T-helper 2 cell treated with Interferon-gamma antibody and Interleukin-4, amounts not matched to agents 100 ng/mL and 5 ng/mL, for 36 hours (primary cell): ENCODE data around the gene PSMD1. TPM values are rescaled to one million over a fixed set of nuclear protein-coding genes. Genes with fewer than 3 reads are reported as not detected.

Experiments used
- intact Hi-C: fragments of 100-400 bp; cut with micrococcal nuclease; formaldehyde crosslinking; loops from one replicate; pipeline ENCODE4 v1.15.1; 2023
- total RNA-seq: library from RNA; stranded (reverse); gene quantifications from 2 replicates; pipeline ENCODE4 v1.2.3, GENCODE V29; 2022

The PSMD1 gene
- total RNA-seq, 1 donor from 2014 or later = 122 TPM

GRCh38 chr2:231034291-231034882 is 22.3 kb upstream of the PSMD1 start:
- intact Hi-C loops = no loop called here

- intact Hi-C loops = no loop called here
Observed at GRCh38 chr2:231036131-231036530, 20.5 kb upstream of the PSMD1 start.

- intact Hi-C loops = no loop called here
Observed at GRCh38 chr2:231036578-231037106, 20.0 kb upstream of the PSMD1 start.

DNA sequence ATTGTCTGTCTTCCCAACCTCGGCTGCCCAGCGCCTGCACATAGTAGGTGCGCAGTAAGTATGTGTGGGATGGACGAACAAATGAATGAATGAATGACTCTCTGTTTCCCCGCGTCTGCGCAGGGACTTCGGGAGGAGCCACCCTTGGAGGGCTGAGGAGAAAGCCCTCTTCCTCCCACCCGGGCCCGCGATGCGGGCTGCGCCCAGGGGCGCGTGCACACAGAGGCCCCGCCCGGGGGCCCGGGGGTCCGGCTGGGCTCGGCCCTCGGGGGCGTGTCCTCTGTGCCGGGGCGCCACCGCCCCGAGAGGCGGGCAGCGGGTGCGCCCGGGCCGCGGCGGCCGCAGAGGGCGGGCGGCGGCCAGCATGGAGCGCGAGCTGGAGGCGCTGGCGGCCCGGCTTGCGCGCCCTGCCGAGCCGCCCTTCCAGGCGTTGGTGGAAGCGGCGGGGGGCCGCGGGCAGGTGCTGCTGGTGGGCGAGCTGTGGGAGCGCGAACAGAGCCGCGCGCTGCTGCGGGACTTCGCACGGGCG is 19.4 kb upstream of the PSMD1 start, which contains the start of gene C2orf72:
Gene C2orf72, plus strand, starts transcription at position 322 of the 529 bp plus-strand sequence. Its CDS starts 43 bp downstream, at position 365.
- intact Hi-C loops = no loop called here

GRCh38 chr2:231037731-231038482 is 18.8 kb upstream of the PSMD1 start:
- intact Hi-C loops = no loop called here

GRCh38 chr2:231038483-231039293 is 18.0 kb upstream of the PSMD1 start:
- intact Hi-C loops = no loop called here

DNA sequence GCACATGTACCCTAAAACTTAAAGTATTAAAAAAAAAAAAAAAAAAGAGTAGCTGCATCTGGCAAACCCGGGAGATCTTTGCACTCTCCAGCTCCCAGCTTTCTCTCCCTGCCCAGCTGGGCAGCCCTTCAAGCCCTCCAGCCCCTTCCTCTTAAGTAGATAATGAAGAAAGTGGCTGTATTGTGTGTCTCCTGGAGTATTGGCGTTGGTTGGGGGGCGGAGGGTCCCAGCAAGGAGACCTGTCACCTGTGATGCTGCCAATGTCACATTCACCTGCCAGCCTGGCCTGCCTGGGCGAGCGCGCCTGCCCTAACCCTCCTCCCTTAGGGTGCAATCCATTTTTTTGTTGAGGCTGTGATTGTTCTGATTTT is 17.4 kb upstream of the PSMD1 start:
- intact Hi-C loops = no loop called here

DNA sequence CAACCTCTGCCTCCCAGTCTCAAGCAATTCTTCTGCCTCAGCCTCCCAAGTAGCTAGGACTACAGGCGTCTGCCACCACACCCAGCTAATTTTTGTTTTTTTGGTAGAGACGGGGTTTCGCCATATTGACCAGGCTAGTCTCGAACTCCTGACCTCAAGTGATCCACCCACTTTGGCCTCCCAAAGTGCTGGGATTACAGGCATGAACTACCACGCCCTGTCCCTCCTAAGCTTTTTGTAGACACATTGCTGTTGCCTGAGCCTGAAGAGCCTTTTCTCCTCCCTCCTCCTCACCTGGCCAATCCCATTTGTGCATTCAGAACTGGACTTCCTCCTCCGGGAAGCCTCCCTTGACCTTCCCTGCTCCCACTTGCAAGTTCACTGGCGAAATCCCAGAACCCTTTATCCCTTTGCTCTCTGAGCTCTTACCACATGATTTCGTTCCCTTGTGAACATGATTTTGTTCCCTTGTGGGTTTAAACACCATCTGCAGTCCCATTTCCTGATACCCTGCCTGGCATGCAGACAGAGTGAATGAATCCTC is 16.8 kb upstream of the PSMD1 start:
- intact Hi-C loops = no loop called here

- intact Hi-C loops = no loop called here
Observed at GRCh38 chr2:231041061-231041689, 15.5 kb upstream of the PSMD1 start.

DNA sequence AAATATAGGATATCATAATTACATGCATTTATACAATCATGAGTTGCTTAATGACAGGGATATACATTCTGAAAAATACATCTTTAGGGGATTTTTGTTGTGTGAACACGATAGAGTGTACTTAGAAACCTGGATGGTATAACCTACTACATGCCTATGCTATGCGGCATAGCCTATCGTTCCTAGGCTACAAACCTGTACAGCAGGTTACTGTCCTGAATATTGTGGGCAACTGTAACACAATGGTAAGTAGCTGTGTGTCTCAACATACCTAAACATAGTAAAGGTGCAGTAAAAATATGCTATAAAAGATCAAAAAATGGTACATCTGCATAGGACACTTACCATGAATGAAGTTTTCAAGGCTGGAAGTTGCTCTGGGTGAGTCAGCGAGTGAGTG is 12.9 kb upstream of the PSMD1 start:
- intact Hi-C loops = no loop called here

DNA sequence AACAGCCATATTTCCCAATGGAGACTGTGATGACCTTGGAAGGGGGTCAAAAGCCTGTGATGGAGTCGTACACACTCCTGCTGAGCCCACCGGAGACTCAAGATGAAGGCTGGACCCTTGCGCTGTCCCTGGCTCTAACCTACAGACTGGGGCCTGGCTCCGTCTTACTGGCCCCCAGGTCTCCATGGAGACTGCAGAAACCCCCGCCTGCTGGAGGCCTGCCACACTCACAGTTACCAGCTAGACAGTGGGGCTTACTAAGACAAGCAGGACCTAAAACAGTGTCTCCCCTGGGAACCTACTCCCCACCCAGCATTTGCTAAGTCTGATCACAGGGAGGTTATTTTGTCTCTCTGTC is 9.8 kb upstream of the PSMD1 start:
- intact Hi-C loops = no loop called here

- intact Hi-C loops = no loop called here
Observed at GRCh38 chr2:231047274-231047922, 9.3 kb upstream of the PSMD1 start.

DNA sequence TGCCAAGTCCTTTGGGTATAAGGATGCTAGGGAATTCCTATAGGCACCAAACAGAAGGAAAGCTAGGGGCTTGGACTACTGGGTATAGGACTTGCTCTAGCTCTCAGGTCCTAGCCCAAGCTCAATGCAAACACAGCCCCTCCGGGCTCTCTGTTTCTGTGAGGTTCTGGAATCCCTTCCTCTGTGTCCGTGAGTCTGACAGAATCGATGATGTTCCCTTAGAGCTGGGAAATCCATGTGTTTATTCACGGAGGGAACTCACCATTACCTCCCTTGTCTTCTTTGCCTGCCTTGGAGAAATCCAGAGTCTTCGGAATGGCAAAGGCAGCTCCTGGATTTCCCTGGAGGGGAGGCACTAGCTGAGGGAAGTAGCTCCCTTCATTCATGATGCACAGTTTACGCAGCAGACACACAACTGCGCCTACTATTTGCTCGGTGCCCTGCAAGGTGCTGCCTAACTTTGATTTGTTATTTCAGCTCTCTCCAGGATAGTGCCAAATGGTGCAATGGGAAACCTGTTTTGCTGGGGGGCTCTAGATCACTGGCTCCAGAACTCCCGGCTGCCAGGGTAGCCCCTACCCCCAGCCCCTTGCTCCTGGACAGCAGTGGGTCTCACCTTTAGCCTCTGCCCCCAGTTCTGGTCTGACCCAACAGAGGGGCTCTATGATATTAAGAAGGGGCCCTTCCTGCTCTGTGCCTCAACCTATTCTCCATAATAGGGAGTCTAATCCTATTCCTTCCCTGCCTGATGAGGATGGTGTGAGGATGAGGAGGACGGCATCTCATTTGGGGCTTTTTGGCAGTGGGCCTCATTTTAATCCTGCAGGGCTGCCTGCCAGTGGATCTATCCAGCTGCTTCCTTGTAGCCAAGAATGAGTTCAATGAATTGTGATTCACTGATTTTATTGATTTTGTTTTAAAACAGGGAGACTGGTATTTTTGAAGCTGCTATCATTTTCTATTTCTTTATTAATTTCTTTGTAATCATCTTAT is 8.4 kb upstream of the PSMD1 start:
- intact Hi-C loops = no loop called here

DNA sequence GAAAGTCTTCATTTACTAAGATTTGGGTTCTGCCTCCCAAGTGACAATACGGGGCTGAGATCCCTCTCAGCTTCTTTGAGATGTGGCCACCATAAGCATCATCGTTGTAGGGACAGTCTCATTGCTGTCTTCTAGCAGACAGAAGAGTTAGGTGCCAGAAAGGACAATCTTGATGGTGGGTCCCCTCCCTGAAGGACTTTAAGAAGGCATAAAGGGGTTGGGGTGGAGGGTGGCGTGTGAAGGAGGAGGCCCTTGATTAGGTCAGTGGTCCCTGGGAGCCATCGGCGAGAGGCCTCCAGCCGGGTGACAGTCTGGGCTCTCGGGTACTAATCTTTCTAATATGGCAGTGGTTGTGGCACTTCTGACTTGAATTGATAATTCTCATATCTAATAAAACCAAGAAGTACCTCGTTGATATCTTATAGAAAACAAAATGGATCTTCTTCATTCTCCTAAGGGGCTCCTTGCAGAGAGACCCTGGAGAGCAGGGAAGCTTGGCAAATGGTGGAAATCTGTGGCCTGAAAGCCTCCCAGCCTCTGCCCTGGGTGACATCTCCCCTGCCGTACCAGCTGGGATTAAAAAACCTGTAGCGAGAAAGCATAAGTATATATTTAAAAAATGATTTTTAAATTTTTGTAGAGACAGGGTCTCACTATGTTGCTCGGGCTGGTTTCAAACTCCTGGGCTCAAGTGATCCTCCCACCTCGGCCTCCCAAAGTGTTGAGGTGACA is 7.2 kb upstream of the PSMD1 start:
- intact Hi-C loops = loop anchor here (5.0 to 10.0 kb wide), 3 partner anchors 147 to 413 kb away; partner anchors contain the start of gene NCL

DNA sequence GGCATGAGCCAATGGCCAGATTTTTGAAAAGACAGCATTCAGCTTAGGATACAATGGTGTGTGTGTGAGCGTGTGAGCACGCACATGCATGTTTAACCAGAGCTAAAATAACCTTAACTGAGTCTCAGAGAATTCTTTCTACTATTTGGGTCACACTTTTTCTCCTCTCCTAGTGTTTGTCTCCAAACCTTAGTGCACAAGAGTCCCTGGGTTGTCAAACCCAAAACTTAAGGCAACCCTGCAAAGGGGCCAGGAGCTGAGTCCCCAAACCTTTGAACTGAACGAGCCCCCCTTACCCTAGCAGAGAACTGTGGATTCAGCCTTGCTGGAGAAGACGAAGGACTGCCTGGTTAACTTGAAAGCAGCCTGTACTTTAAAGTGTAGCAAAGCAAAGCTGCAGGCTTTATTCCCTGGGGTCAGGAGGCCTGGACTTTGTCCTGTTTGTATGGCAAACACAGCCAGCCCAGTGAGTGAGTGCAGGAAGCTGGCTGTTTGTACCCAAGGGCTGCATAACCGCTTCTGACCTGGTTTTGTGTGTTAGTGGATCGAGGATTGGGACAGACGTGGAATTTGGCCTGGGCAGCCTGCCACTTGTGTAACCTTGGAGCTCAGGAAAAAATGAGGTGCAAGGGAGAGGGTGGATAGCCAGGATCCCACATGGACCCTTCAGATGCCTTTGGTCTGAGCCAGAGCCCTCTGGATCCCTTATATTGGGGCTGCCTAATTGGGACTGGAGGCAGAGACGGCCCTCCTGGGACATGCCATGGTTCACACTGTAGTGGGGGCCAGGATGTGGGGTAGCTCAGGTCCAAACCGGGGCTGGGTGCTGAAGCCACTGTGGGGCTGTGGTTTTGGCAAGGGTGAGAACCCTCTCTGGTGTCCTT is 6.4 kb upstream of the PSMD1 start:
- intact Hi-C loops = loop anchor here (5.0 to 10.0 kb wide), 3 partner anchors 148 to 412 kb away; partner anchors contain the start of gene NCL

DNA sequence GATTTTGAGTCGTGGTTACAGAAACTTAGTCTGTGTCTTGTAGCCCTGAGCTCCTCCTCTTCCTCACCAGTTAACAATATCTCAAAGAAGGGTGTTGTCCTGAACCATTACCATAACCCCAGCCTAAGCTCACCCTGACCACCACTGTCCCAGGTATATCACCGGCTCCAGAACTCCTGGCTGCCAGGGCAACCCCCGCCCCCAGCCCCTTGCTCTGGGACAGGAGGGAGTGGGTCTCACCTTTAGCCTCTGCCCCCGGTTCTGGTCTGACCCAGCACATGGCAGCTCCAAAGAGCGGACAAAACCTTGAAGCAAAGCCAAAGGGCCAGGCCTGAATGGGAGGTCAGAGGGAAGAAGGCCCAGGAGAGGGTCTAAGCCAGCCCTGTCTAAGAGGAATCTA is 5.6 kb upstream of the PSMD1 start:
- intact Hi-C loops = loop anchor here (5.0 to 10.0 kb wide), 3 partner anchors 149 to 411 kb away; partner anchors contain the start of gene NCL
